Esophagus squamous epithelium (tissue), 4 donors: ENCODE results near the gene CST1.

Experiments
- CTCF ChIP-seq, 6 experiments: fragments of 450-650 bp in 4 of 6; fragments of 200-600 bp in 2 of 6; sonication (generic) in 2 of 6; IDR thresholded peaks; one replicate each; pipeline ENCODE4 v1.5.1; 2016 to 2019; ENCODE audit warnings: antibody characterized with exemption in 6 of 6, mild to moderate bottlenecking in 4 of 6, moderate library complexity in 4 of 6
- POLR2A ChIP-seq, 4 donors: fragments of 450-650 bp; IDR thresholded peaks; one replicate each; pipeline ENCODE4 v1.6.1; 2017; ENCODE audit warnings: antibody characterized with exemption in 4 of 4, mild to moderate bottlenecking in 4 of 4, moderate library complexity in 3 of 4

- no peak for TF ChIP-seq CTCF (IDR thresholded peaks at IDR 0.05)
- TF ChIP-seq POLR2A (IDR thresholded peaks at IDR 0.05), result no peak
Observed at GRCh38 chr20:23773127-23773526, 22.4 kb upstream of the CST1 start.
